GM12891 (cell line): ENCODE data around the gene SESTD1.

Experiments
- POLR2A ChIP-seq: IDR thresholded peaks from 2 replicates; pipeline ENCODE4 v1.6.1; 2011; ENCODE audit warnings: low read depth, low read length, control low read depth
- POLR2AphosphoS5 ChIP-seq: IDR thresholded peaks from 2 replicates; pipeline ENCODE4 v1.6.1; 2011; ENCODE audit warnings: low read depth, low read length, control low read depth
- SPI1 ChIP-seq: IDR thresholded peaks from 2 replicates; pipeline ENCODE4 v1.6.1; 2011; ENCODE audit warnings: low read depth, low read length, control low read depth
- TAF1 ChIP-seq: IDR thresholded peaks from 2 replicates; pipeline ENCODE4 v1.6.1; 2011; ENCODE audit warnings: low read depth, low read length, control low read depth

DNA sequence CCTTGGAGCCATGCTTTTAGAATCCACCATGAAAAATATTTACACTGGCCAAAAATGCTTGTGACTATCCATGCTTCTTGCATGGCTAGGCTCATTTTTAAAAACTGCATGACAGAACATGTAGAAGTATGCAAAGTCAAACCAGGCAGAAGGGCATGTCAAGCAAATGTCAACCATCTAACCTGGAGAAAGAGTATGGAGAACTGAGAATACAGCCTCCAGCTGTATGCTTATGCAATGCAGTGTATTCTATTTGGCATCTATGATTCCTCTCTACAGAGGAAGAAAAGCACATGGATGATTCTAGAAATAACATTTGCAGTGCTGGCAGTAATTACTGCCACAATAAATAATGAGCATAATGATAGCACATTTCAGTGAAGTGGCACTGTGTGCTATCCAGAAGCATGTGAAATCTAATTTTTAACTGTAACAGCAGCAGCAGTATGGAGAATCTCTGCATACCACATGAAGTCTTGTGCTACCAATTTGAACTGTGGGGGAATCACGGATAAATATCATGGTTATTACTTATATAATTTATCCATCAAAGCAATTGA, 127.4 kb downstream of the SESTD1 start:
- TF ChIP-seq POLR2AphosphoS5: no peak
- no peak for TF ChIP-seq POLR2A
- no peak for TF ChIP-seq TAF1
- TF ChIP-seq SPI1: no peak
